Effector CD4-positive, alpha-beta T cell (primary cell): ENCODE measurements around the gene RAB31.
"Not testable (repeated sequence)": the region's sequence is repeated elsewhere in the genome, so short reads cannot be mapped to it uniquely, and the experiment has no call there.

Source experiments
- DNase-seq: peaks from one replicate; pipeline ENCODE4 v3.0.0-alpha.2; 2020

Gene RAB31

GRCh38 chr18:9848170-9848879, 140.2 kb downstream of the RAB31 start:
- no peak for DNase-seq

- DNase-seq = no peak
These were observed 141.5 kb downstream of the RAB31 start for GRCh38 chr18:9849407-9850283.

DNA sequence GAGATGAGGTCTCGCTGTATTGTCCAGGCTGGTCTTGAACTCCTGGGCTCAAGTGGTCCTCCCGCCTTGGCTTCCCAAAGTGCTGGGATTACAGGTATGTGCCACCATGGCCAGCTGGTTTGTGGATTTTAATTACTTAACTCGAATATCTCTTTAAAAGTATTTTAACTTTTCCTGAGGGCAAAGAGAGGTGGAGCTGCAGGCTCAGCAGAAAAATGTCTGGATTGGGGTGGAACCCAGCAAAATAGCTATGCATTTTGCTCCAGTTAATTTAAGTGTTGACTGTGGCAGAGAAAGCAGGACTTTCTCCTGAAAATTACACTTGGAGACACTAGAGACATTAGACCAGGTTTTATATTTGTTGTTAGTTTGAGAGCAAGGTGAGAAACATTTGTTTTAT, 142.2 kb downstream of the RAB31 start:
- no peak for DNase-seq

- DNase-seq = no peak
These were observed 143.4 kb downstream of the RAB31 start for GRCh38 chr18:9851511-9851910.

GRCh38 chr18:9852266-9853081, 144.4 kb downstream of the RAB31 start:
- DNase-seq = no peak

- no peak for DNase-seq
These were observed 146.9 kb downstream of the RAB31 start for GRCh38 chr18:9854801-9855676.

- no peak for DNase-seq
These were observed 147.6 kb downstream of the RAB31 start for GRCh38 chr18:9855681-9856080.

GRCh38 chr18:9856092-9856491, 148.0 kb downstream of the RAB31 start:
- no peak for DNase-seq

GRCh38 chr18:9857479-9857998, 149.4 kb downstream of the RAB31 start:
- DNase-seq = not testable (repeated sequence)

DNA sequence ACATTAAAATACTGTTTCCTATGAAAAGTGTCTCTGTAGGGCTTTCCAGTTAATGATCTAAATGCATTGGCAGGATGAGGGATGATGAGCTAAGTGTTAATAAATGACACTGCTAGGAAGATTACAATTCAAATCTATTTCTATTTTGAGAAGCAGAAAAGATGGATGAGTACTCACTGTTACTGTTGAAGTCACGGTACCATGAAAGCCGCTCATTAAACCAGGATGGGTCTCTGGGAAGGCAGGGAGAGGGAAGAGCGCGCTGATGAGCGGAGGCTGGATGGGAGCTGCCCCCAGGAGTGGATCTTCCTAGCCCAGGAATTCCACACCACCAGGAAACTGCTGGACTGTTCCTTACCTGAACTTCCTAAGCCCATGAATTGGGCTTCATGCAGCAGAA, 150.5 kb downstream of the RAB31 start:
- DNase-seq = no peak

GRCh38 chr18:9859232-9859631, 151.1 kb downstream of the RAB31 start:
- no peak for DNase-seq

DNA sequence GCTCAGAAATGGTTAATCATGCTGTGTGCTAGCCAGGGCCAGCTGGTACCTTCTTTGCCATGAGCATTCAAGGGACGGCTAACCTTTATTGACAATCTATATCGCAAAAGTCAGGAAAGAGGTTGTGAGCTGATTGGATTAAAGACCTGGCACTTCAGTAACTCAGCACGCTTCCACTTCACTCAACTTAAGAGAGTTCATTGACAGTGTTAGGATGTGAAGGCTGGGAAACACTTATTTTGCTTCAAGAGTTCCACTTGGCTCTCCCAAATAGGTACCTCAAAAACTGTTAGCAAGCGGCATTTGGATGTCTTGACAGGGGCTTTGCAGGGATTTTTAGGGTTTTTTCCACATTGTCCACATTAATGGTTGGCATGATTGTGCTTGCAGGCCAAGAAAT, 152.6 kb downstream of the RAB31 start:
- no peak for DNase-seq

- no peak for DNase-seq
These were observed 153.1 kb downstream of the RAB31 start for GRCh38 chr18:9861157-9861556.

DNA sequence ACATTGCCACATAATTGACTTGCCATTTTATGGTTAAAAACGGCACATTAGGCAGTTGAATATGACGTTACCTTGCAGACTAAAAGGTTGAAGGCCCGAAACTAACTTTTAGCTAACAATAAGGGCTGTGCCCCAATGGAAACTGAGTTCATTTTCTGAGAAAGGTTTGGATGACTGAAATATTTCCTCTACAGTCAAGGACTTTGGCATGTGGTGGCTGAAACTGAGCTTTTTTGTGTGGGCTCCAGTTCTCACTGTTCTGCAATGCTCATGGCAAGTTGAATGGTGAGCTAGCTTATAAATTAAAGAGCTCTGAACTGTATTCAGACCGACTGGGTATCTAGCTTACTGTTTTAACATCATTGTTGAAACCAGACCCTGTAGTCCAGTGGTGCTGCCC, 153.8 kb downstream of the RAB31 start:
- no peak for DNase-seq

DNA sequence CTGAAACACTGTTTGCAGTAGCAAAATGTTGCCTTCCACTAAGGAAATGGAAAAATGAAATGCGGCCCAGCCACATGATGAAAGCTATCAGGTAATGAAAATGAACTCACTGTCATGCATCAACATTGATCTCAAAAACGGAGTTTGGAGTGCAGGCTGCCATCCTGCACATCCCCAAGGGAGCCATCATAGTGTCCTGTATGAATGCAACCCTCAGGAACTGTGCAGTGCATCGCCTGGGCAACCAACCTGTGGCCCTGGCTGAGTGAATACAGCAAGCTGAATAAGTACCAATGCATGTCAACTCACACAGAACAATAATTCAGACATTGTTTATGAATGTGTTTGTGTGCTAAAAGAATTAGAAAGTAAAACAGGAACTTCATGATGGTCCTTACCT, 154.6 kb downstream of the RAB31 start:
- no peak for DNase-seq

DNA sequence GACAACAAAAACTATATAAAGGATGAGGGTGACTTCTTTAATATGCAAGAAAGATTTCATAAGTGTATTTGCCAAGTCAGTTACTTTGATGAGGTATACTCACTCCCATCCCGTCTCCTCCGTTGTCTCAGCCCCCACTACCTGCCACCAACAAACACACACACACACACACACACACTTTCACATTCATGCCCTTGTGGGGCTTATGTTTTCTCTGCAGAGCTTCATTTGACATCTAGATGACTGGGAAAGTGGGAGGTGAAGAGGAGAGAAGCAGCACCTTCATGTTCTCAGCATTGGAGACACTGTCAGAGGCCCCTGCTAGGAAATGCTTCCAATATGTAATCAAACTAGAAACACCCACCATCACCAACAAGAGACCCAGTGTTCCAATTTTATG, 155.2 kb downstream of the RAB31 start:
- DNase-seq = no peak

- DNase-seq = no peak
These were observed 157.8 kb downstream of the RAB31 start for GRCh38 chr18:9865764-9866490.

DNA sequence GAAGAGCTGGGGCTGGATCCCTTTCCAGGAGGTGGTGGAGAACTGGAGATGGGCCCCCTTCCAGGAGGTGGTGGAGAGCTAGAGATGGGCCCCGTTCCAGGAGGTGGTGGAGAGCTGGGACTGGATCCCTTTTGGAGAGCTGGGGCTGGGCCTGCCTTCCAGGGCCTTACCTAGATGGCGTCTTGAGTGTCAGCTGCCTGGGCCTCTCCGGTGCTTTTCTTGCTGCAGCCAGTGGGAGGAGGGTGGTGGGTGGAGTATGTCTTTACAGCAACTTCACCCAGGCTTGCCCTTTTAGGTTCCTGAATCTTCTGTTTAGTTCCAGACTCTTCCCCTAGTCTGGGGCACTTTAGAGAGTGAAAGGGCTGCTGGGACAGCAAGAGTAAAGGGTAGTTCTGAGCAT, 158.5 kb downstream of the RAB31 start:
- no peak for DNase-seq

DNA sequence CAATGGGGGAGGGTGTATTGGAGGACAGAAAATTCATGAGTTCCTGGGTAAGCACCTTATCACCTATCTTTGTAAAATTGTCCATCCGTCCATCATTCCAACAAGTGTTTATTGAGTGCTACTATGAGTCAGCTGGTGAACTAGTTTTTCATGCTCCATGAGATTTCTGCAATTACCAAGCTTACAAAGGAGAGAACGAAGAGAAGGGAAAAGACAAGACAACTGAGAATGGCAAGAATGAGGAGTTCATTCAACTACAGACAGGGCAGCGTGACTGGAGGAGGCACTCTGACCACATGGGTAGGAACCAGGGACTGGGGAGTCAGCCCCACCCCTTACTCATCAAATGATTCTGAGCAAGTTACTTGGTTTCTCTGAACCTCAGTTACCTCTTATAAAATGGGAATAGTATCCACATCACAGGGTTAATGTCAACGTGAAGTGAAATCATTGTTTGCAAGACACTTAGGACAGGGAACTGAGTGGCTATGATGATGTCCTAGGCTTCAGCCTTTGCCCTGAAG, 159.0 kb downstream of the RAB31 start:
- no peak for DNase-seq

DNA sequence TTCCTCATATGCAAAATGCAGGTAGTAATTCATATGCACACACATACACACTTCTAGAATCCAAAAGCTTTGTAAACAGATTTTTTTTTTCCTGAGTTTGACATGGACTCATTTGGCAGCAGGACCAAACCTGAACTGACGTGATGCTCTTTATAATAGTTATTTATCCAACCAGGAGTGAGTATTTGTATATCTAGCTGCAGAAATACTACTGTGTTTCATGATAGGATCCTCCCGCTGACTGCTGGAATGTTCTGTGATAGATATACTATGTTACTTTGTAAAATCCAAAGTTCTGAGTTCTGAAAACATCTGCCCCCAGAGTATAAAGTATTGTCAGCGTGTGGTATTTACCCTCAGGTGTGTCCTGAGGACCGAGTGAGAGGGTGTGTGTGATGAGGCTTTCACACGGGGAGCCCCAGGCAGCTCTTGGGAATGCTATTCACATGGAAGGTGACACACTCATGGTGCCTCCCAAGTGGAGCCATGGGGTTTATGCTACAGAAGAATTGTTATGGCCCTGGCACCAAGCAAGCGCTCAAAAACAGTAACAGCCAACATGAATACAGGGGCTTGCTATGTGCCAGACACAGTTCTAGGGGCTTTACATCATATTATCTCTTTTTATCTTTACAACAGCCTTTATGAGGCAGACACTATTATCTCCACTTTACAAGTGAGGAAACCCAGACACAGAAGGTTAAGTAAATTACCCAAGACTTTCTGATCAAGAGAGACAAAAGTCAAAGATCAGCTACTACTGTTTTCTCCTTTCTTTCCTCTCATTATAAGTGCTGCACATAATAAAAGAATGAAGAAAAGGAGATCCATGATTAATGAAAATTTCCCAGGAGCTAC, 161.0 kb downstream of the RAB31 start:
- no peak for DNase-seq
